Measurements from ENCODE around the gene CDYL2.

Gene CDYL2

GRCh38 chr16:80692270-80692669 lies 112.1 kb downstream of the CDYL2 start:
- no peak for TF ChIP-seq CTCF (IDR thresholded peaks at IDR 0.05; ENCODE audit: low read depth, low read length, missing control alignments)
- no peak overlapping the region for H3K4me3 ChIP-seq (ENCODE audit: low read depth, low read length)
- no peak for DNase-seq (ENCODE audit: low read depth)

DNA sequence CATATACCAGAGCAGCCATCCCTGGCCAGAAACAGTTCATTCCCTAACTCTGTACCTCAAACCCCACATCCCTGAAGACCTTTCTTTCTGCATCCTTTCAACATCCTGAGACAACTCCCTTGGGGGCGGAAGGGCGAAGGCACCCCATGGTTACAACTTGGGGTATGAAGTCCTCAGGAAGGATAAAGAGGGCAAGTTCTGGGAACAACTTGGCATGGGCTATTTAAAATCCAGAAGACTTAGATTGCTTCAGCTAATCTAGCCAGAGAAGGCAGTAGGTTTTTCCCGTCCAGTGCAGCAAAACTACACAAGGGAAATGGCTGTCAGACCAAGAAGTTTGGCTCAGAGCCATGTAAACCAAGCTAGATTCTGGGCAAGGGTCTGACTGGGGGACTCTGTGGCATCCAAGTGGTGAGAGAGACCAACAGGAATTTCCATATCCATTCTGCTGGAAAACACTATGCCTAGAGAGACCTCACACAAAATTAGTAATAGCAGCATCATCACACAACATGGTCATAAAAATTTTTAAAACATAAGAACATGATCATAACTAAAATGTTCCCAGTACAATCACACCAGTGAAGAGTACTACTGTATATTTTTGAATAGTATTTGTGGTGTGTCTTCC lies 113.2 kb downstream of the CDYL2 start:
- no peak for DNase-seq (ENCODE audit: low read depth)
- TF ChIP-seq CTCF (IDR thresholded peaks at IDR 0.05; ENCODE audit: low read depth, low read length, missing control alignments): no peak
- no peak overlapping the region for H3K4me3 ChIP-seq (ENCODE audit: low read depth, low read length)

GRCh38 chr16:80689487-80689886 lies 114.9 kb downstream of the CDYL2 start:
- DNase-seq (ENCODE audit: low read depth): no peak
- H3K4me3 ChIP-seq (ENCODE audit: low read depth, low read length): no peak overlapping the region
- no peak for TF ChIP-seq CTCF (IDR thresholded peaks at IDR 0.05; ENCODE audit: low read depth, low read length, missing control alignments)

- no peak overlapping the region for H3K4me3 ChIP-seq (ENCODE audit: low read depth, low read length)
- no peak for TF ChIP-seq CTCF (IDR thresholded peaks at IDR 0.05; ENCODE audit: low read depth, low read length, missing control alignments)
- DNase-seq (ENCODE audit: low read depth): no peak
Observed at GRCh38 chr16:80687606-80688005, 116.8 kb downstream of the CDYL2 start.

DNA sequence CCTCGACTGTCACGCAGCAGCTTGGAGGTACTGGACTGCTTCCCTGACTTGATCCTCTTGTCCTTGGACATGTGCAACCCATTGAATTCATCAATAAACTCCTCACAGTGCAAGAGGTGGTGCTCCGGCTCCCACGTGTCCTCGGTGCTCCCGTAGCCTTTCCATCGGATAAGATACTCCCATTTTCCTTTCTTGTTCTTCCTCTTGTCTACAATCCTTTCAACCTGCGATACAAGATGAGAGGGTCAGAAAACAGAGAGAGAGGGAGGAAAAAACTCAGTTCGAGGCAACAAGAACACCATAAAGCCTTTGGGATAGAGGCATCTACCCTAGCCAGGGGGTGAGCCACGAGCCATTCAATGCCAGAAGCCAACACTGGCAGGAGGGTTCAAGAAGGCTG lies 119.5 kb downstream of the CDYL2 start:
- no peak for DNase-seq (ENCODE audit: low read depth)
- no peak for TF ChIP-seq CTCF (IDR thresholded peaks at IDR 0.05; ENCODE audit: low read depth, low read length, missing control alignments)
- no peak overlapping the region for H3K4me3 ChIP-seq (ENCODE audit: low read depth, low read length)

GRCh38 chr16:80684136-80684765 lies 120.1 kb downstream of the CDYL2 start:
- no peak for DNase-seq (ENCODE audit: low read depth)
- no peak for TF ChIP-seq CTCF (IDR thresholded peaks at IDR 0.05; ENCODE audit: low read depth, low read length, missing control alignments)

GRCh38 chr16:80683646-80684045 lies 120.8 kb downstream of the CDYL2 start:
- TF ChIP-seq CTCF (IDR thresholded peaks at IDR 0.05; ENCODE audit: low read depth, low read length, missing control alignments): no peak
- no peak overlapping the region for H3K4me3 ChIP-seq (ENCODE audit: low read depth, low read length)

More at GRCh38 chr16:80684136-80684765, 120.1 kb downstream of the CDYL2 start:
- H3K4me3 ChIP-seq (ENCODE audit: low read depth, low read length): no peak overlapping the region

More at GRCh38 chr16:80683646-80684045, 120.8 kb downstream of the CDYL2 start:
- DNase-seq (ENCODE audit: low read depth): no peak

Data from GM12864 (cell line).